K562 (cell line): ENCODE results near the gene TMF1. TPM values are rescaled to one million over a fixed set of nuclear protein-coding genes. Genes with fewer than 3 reads are reported as not detected.

ENCODE experiments used
- CBX3 ChIP-seq, 2 experiments: IDR thresholded peaks; 1 replicate in 1 of 2; 2 replicates in 1 of 2; pipeline ENCODE4 v1.6.1; 2012; ENCODE audit warnings: inconsistent platforms in 2 of 2, low read length in 2 of 2, borderline replicate concordance in 1 of 2, control low read depth in 1 of 2
- CREM ChIP-seq: IDR thresholded peaks from 2 replicates; pipeline ENCODE4 v1.6.1; 2014; ENCODE audit warnings: antibody characterized with exemption, low read depth
- CTBP1 ChIP-seq: fragments of 450-650 bp; IDR thresholded peaks from 2 replicates; pipeline ENCODE4 v1.6.1; 2016; ENCODE audit warnings: borderline replicate concordance
- FOXJ2 ChIP-seq: fragments of 200-800 bp; sonication (Bioruptor generic); IDR thresholded peaks from 2 replicates; pipeline ENCODE4 v1.6.1; 2016; ENCODE audit warnings: missing genetic modification characterization, missing compliant biosample characterization
- GTF2A2 ChIP-seq: IDR thresholded peaks from 2 replicates; pipeline ENCODE4 v1.6.1; 2016; ENCODE audit warnings: mild to moderate bottlenecking, missing genetic modification characterization, missing compliant biosample characterization
- HDAC3 ChIP-seq: fragments of 450-650 bp; IDR thresholded peaks from 2 replicates; pipeline ENCODE4 v1.6.1; 2018; ENCODE audit warnings: borderline replicate concordance, mild to moderate bottlenecking, moderate library complexity; ENCODE audit not compliant: partially characterized antibody
- JUND ChIP-seq, 2 experiments: IDR thresholded peaks; 2 replicates in 1 of 2; 3 replicates in 1 of 2; pipeline ENCODE4 v1.6.1; 2011; ENCODE audit warnings: borderline replicate concordance in 2 of 2, low read depth in 2 of 2, low read length in 2 of 2, improper control_type of control experiment in 1 of 2, missing biosample characterization in 1 of 2, missing genetic modification characterization in 1 of 2, missing genetic modification reagents in 1 of 2
- MYNN ChIP-seq, 2 experiments: sonication (generic); formaldehyde crosslinking in 1 of 2; IDR thresholded peaks; 2 replicates each; pipeline versions ENCODE4 v1.5.0 to v1.6.1; 2016 to 2020; ENCODE audit warnings: antibody characterized with exemption in 1 of 2, missing genetic modification reagents in 1 of 2
- NFIC ChIP-seq: fragments of 450-650 bp; IDR thresholded peaks from 2 replicates; pipeline ENCODE4 v1.6.1; 2017; ENCODE audit warnings: mild to moderate bottlenecking, inconsistent platforms
- RBM17 ChIP-seq: fragments of 200-400 bp; formaldehyde crosslinking; IDR thresholded peaks from 2 replicates; pipeline ENCODE4 v1.6.1; 2017; ENCODE audit warnings: low read depth, mild to moderate bottlenecking, low read length, borderline replicate concordance
- SIN3A ChIP-seq, 2 experiments: fragments of 150-350 bp in 1 of 2; IDR thresholded peaks; 2 replicates each; pipeline ENCODE4 v1.6.1; 2011 to 2016; ENCODE audit warnings: borderline replicate concordance in 2 of 2, low read depth in 2 of 2, low read length in 2 of 2, mild to moderate bottlenecking in 2 of 2, moderate library complexity in 2 of 2; ENCODE audit not compliant: control insufficient read depth in 1 of 2
- SUPT5H ChIP-seq: fragments of 450-650 bp; IDR thresholded peaks from 2 replicates; pipeline ENCODE4 v1.6.1; 2016
- TARDBP ChIP-seq: fragments of 450-650 bp; IDR thresholded peaks from 2 replicates; pipeline ENCODE4 v1.6.1; 2016
- ZFP30 ChIP-seq: fragments of 250-450 bp; sonication (Bioruptor Pico); IDR thresholded peaks from 2 replicates; pipeline ENCODE4 v1.8.0; 2022; ENCODE audit warnings: moderate library complexity, mild to moderate bottlenecking, inconsistent platforms, borderline replicate concordance
- ZNF124 ChIP-seq: sonication (generic); formaldehyde crosslinking; IDR thresholded peaks from 2 replicates; pipeline ENCODE4 v1.8.1; 2022; ENCODE audit warnings: missing genetic modification reagents
- ZNF184 ChIP-seq: sonication (generic); formaldehyde crosslinking; IDR thresholded peaks from 2 replicates; pipeline ENCODE4 v1.5.0; 2020; ENCODE audit warnings: missing genetic modification reagents
- ZNF766 ChIP-seq: fragments of 200-800 bp; sonication (Bioruptor generic); conservative IDR thresholded peaks from 2 replicates; pipeline ENCODE4 v1.6.1; 2016; ENCODE audit warnings: missing genetic modification characterization, missing compliant biosample characterization
- polyA plus RNA-seq, 8 experiments: library from polyadenylated mRNA; depleted of rRNA in 4 of 8; stranded (reverse) in 5 of 8; unstranded in 3 of 8; fragments of >200 nt; fragmentation: Nextera tagmentation in 2 of 8; fragmentation: Illumina TruSeq in 1 of 8; extraction: Ambion mirVana in 2 of 8; extraction: Trizol in 1 of 8; gene quantifications; 2 replicates each; pipeline versions ENCODE4 v1.2.1 to v1.2.3, GENCODE V29; 2011 to 2014; ENCODE audit warnings: inconsistent platforms in 1 of 8, missing spikeins in 1 of 8
- total RNA-seq, 7 experiments: library from RNA; depleted of rRNA in 6 of 7; stranded (reverse); fragments of >200 nt in 6 of 7; fragmentation: Illumina TruSeq in 2 of 7; extraction: Trizol in 2 of 7; gene quantifications; 2 replicates each; pipeline versions ENCODE4 v1.2.1 to v1.2.3, GENCODE V29; 2011 to 2021; ENCODE audit warnings: low replicate concordance in 1 of 7
- TF ChIP-seq, protein P1 (sequence below), 2 experiments: IDR thresholded peaks in 1 of 2; conservative IDR thresholded peaks in 1 of 2; 2 replicates each; pipeline ENCODE4 v1.6.1; 2016; ENCODE audit warnings: low read depth in 2 of 2, mild to moderate bottlenecking in 1 of 2, missing compliant biosample characterization in 1 of 2, missing genetic modification characterization in 1 of 2, moderate library complexity in 1 of 2
- TF ChIP-seq, protein P2 (sequence below): sonication (generic); formaldehyde crosslinking; IDR thresholded peaks from 2 replicates; pipeline ENCODE4 v1.8.0; 2023; ENCODE audit warnings: mild to moderate bottlenecking, missing genetic modification reagents

TMF1 gene
- total and polyA plus RNA-seq, 9 of the 15 experiments (the other 6 are each of a cell fraction or from before 2014, with no cell fraction given), result 3.1 to 13.9 (median 10.3) TPM

DNA sequence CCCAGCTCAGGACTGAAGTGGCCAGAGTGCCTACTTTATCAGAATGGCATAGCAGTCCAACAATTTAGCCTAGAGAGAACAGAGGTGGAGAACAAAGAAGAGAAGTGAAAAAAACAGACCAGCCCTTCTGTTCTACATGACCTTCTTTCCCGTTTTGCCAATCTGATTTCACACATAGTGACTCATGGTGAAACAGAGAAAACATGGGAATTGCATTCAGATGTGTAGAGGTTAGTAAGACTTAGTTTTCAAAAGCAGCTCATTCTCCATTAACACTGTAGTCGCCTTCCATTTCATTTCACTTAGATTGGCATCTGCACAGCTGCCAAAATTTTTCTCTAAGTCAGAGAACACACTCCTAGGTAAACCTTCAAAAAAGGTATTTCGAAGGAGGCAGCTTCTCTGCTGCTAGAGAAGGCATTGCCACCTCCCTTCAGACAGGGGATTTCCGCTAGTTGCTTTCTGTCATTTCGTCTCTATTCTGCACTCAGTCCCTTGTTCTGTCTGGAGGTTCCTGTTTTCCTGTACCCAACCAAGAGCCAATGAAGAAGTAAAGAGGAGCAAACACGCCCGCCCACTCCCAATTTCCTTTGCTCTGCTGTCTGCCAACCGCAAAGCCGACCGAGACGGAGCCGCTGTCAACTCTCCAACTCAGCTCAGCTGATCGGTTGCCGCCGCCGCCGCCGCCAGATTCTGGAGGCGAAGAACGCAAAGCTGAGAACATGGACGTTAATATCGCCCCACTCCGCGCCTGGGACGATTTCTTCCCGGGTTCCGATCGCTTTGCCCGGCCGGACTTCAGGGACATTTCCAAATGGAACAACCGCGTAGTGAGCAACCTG is 32.4 kb upstream of the TMF1 start, which contains the start of gene ARL6IP5 (continued):
- TF ChIP-seq, protein P1, sequence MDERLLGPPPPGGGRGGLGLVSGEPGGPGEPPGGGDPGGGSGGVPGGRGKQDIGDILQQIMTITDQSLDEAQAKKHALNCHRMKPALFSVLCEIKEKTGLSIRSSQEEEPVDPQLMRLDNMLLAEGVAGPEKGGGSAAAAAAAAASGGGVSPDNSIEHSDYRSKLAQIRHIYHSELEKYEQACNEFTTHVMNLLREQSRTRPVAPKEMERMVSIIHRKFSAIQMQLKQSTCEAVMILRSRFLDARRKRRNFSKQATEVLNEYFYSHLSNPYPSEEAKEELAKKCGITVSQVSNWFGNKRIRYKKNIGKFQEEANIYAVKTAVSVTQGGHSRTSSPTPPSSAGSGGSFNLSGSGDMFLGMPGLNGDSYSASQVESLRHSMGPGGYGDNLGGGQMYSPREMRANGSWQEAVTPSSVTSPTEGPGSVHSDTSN (CRISPR knock-in tag; IDR thresholded peaks at IDR 0.05; ENCODE audit: low read depth), result no peak
- TF ChIP-seq, protein P1 (tag; conservative IDR thresholded peaks at IDR 0.05; ENCODE audit: low read depth), result 0 out of 2 replicates have a peak, but pooled peaks have one; percentile 8
- no peak for TF ChIP-seq ZNF184
- 0 out of 2 replicates have a peak, but pooled peaks have one; percentile 18 for TF ChIP-seq SUPT5H
- 0 out of 2 replicates have a peak, but pooled peaks have one; percentile 33 for TF ChIP-seq MYNN (IDR thresholded peaks at IDR 0.05)
- TF ChIP-seq MYNN (CRISPR knock-in tag; IDR thresholded peaks at IDR 0.05), result no peak
- 0 out of 3 replicates have a peak, but pooled peaks of 1 of the 2 experiments have one; percentile 14 for TF ChIP-seq CBX3 (IDR thresholded peaks at IDR 0.05; ENCODE audit: borderline replicate concordance in 1 of 2, low read length in 2 of 2)
- TF ChIP-seq NFIC, result peak; percentile 67
- peak; percentile 19; the same call in 1 of the 2 replicates for TF ChIP-seq CTBP1
- peak; percentile 54; the same call in 1 of the 2 replicates for TF ChIP-seq JUND (IDR thresholded peaks at IDR 0.05; ENCODE audit: borderline replicate concordance, low read depth, low read length)
- TF ChIP-seq JUND (tag; IDR thresholded peaks at IDR 0.05; ENCODE audit: borderline replicate concordance, low read depth, low read length), result peak; percentile 19; the same call in 2 of the 3 replicates
- no peak for TF ChIP-seq RBM17
- peak; percentile 82 for TF ChIP-seq ZNF766 (CRISPR knock-in tag)
- no peak for TF ChIP-seq GTF2A2 (tag)
- no peak for TF ChIP-seq ZNF124 (CRISPR knock-in tag)
- TF ChIP-seq ZFP30, result no peak
- no peak for TF ChIP-seq TARDBP
- 0 out of 2 replicates have a peak, but pooled peaks have one; percentile 35 for TF ChIP-seq FOXJ2 (tag)
- no peak for TF ChIP-seq HDAC3
- peak; percentile 58; the same call in 1 of the 2 replicates for TF ChIP-seq CREM
- TF ChIP-seq, protein P2, sequence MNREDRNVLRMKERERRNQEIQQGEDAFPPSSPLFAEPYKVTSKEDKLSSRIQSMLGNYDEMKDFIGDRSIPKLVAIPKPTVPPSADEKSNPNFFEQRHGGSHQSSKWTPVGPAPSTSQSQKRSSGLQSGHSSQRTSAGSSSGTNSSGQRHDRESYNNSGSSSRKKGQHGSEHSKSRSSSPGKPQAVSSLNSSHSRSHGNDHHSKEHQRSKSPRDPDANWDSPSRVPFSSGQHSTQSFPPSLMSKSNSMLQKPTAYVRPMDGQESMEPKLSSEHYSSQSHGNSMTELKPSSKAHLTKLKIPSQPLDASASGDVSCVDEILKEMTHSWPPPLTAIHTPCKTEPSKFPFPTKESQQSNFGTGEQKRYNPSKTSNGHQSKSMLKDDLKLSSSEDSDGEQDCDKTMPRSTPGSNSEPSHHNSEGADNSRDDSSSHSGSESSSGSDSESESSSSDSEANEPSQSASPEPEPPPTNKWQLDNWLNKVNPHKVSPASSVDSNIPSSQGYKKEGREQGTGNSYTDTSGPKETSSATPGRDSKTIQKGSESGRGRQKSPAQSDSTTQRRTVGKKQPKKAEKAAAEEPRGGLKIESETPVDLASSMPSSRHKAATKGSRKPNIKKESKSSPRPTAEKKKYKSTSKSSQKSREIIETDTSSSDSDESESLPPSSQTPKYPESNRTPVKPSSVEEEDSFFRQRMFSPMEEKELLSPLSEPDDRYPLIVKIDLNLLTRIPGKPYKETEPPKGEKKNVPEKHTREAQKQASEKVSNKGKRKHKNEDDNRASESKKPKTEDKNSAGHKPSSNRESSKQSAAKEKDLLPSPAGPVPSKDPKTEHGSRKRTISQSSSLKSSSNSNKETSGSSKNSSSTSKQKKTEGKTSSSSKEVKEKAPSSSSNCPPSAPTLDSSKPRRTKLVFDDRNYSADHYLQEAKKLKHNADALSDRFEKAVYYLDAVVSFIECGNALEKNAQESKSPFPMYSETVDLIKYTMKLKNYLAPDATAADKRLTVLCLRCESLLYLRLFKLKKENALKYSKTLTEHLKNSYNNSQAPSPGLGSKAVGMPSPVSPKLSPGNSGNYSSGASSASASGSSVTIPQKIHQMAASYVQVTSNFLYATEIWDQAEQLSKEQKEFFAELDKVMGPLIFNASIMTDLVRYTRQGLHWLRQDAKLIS (CRISPR knock-in tag), result peak; percentile 62; the same call in 1 of the 2 replicates
- peak; percentile 75 to 92; a peak in 3 of 4 replicates for TF ChIP-seq SIN3A (IDR thresholded peaks at IDR 0.05; ENCODE audit: borderline replicate concordance in 2 of 2, control insufficient read depth in 1 of 2, low read depth in 2 of 2, low read length in 2 of 2)
